ENCODE results near the gene HECW1. TPM values are rescaled to one million over a fixed set of nuclear protein-coding genes. Genes with fewer than 3 reads are reported as not detected.

HECW1 gene
- total and polyA plus RNA-seq, 2 of the 13 experiments (the other 11 are each of a cell fraction or from before 2014, with no cell fraction given), result not detected

GRCh38 chr7:43273939-43274719 is 161.7 kb downstream of the HECW1 start:
- in situ Hi-C loops (cut with HindIII; ENCODE audit: extremely low pct_ligation_motif_present, low pct_unique_long_range_greater_than_20kb), result no loop called here
- 80% methylated on average over 33 of the region's 36 CpGs for WGBS (ENCODE audit: low lambda C conversion rate)
- intact Hi-C loops (cut with micrococcal nuclease; ENCODE audit: unreplicated experiment), result no loop called here
- Histone ChIP-seq H3K27me3 (ENCODE audit: control insufficient read depth in 1 of 2, insufficient read depth in 2 of 2, low read length in 2 of 2) (no peaks in the 10 kb centered on the region), H3K9me3 (ENCODE audit: low read length) (no peaks in the 10 kb centered on the region), H3K27ac (ENCODE audit: extremely low read length, insufficient read depth, low read length) (no peak overlapping the region), H3K4me3 (replicated peaks in 1 of 3; ENCODE audit: insufficient read depth in 1 of 3, low read depth in 2 of 3, low read length in 3 of 3) (no peak overlapping the region), H3K4me1 (ENCODE audit: insufficient read depth, low read length) (no peaks in the 10 kb centered on the region), H4K20me1 (ENCODE audit: insufficient read depth, low read length) (no peaks in the 10 kb centered on the region), H3K79me2 (ENCODE audit: insufficient read depth, low read length) (no peaks in the 10 kb centered on the region), H3K4me2 (ENCODE audit: low read depth, low read length) (no peak overlapping the region), H3K9ac (ENCODE audit: insufficient read depth, low read depth, low read length) (no peak overlapping the region), H3K36me3 (replicated peaks in 1 of 2; ENCODE audit: control insufficient read depth in 1 of 2, insufficient read depth in 2 of 2, low read length in 2 of 2) (no peaks in the 10 kb centered on the region), H2AFZ (ENCODE audit: low read length) (no peak overlapping the region)
- POLR2A ChIA-PET, result no interaction called here
- no peak for FAIRE-seq
- DNase-seq (ENCODE audit: low spot score), result no peak
- CTCF ChIA-PET (ENCODE audit: low intra/inter-chr PET ratio, low total read pairs), result no interaction called here
- ATAC-seq, result no peak
- TF ChIP-seq DNMT1 (CRISPR knock-in tag; IDR thresholded peaks at IDR 0.05), result no peak
- no peak for TF ChIP-seq KLF16 (CRISPR knock-in tag; IDR thresholded peaks at IDR 0.05)
- no peak for TF ChIP-seq SYNCRIP (IDR thresholded peaks at IDR 0.05; ENCODE audit: insufficient read depth, low read depth, low read length)
- no peak for TF ChIP-seq SSRP1 (CRISPR knock-in tag; IDR thresholded peaks at IDR 0.05)
- no peak for TF ChIP-seq MED8 (CRISPR knock-in tag; IDR thresholded peaks at IDR 0.05; ENCODE audit: insufficient replicate concordance)
- no TSS peak for BruUV-seq (replicated peaks)

- intact Hi-C loops (cut with micrococcal nuclease; ENCODE audit: unreplicated experiment) (no loop called here), in situ Hi-C loops (cut with HindIII; ENCODE audit: extremely low pct_ligation_motif_present, low pct_unique_long_range_greater_than_20kb) (no loop called here)
- 2% methylated on average over 3 of the region's 3 CpGs for WGBS (ENCODE audit: low lambda C conversion rate)
- no peak overlapping the region for H3K9ac ChIP-seq (ENCODE audit: insufficient read depth, low read depth, low read length)
- no peak overlapping the region for H3K4me3 ChIP-seq (replicated peaks in 1 of 3; ENCODE audit: insufficient read depth in 1 of 3, low read depth in 2 of 3, low read length in 3 of 3)
- CTCF ChIA-PET (ENCODE audit: low intra/inter-chr PET ratio, low total read pairs), result no interaction called here
- ATAC-seq (no peak), FAIRE-seq (no peak), DNase-seq (ENCODE audit: low spot score) (no peak)
- POLR2A ChIA-PET, result no interaction called here
- no peaks in the 10 kb centered on the region for H3K79me2 ChIP-seq (ENCODE audit: insufficient read depth, low read length)
- no peak overlapping the region for H2AFZ ChIP-seq (ENCODE audit: low read length)
- no peaks in the 10 kb centered on the region for H3K4me1 ChIP-seq (ENCODE audit: insufficient read depth, low read length)
- H3K9me3 ChIP-seq (ENCODE audit: low read length), result no peaks in the 10 kb centered on the region
- H3K36me3 ChIP-seq (replicated peaks in 1 of 2; ENCODE audit: control insufficient read depth in 1 of 2, insufficient read depth in 2 of 2, low read length in 2 of 2), result no peaks in the 10 kb centered on the region
- BruUV-seq (replicated peaks), result no TSS peak
- H3K27ac ChIP-seq (ENCODE audit: extremely low read length, insufficient read depth, low read length), result no peak overlapping the region
- TF ChIP-seq ZFX (CRISPR knock-in tag; IDR thresholded peaks at IDR 0.05; ENCODE audit: low read depth), result no peak
- TF ChIP-seq CHD2 (IDR thresholded peaks at IDR 0.05; ENCODE audit: low read depth, low read length), result no peak
- no peak for TF ChIP-seq JUNB (CRISPR knock-in tag; IDR thresholded peaks at IDR 0.05; ENCODE audit: borderline replicate concordance)
- TF ChIP-seq ATAD3A (CRISPR knock-in tag; IDR thresholded peaks at IDR 0.05), result no peak
- no peak for TF ChIP-seq PRPF4 (IDR thresholded peaks at IDR 0.05; ENCODE audit: low read depth, low read length, poor library complexity, severe bottlenecking)
- no peak for TF ChIP-seq SETDB1 (CRISPR knock-in tag; IDR thresholded peaks at IDR 0.05; ENCODE audit: borderline replicate concordance)
- no peak for TF ChIP-seq MXD3 (CRISPR knock-in tag; IDR thresholded peaks at IDR 0.05)
- TF ChIP-seq ZNF24 (IDR thresholded peaks at IDR 0.05), result no peak
- H3K4me2 ChIP-seq (ENCODE audit: low read depth, low read length), result no peak overlapping the region
- H4K20me1 ChIP-seq (ENCODE audit: insufficient read depth, low read length), result no peaks in the 10 kb centered on the region
- no peaks in the 10 kb centered on the region for H3K27me3 ChIP-seq (ENCODE audit: control insufficient read depth in 1 of 2, insufficient read depth in 2 of 2, low read length in 2 of 2)
Observed at GRCh38 chr7:43274752-43275151, 162.3 kb downstream of the HECW1 start.

All from HepG2 (cell line).